Ovary (tissue), 9 donors: Measurements from ENCODE around the gene CSMD2. TPM values are rescaled to one million over a fixed set of nuclear protein-coding genes. Genes with fewer than 3 reads are reported as not detected.

Experiments used
- DNase-seq, 5 donors: peaks; one replicate each; pipeline ENCODE4 v3.0.0-alpha.2; 2019 to 2020
- H3K27ac ChIP-seq, 2 donors: fragments of 200-600 bp; one replicate each; pipeline versions ENCODE4 v1.5.1 to v1.8.0; 2019 to 2022
- H3K27me3 ChIP-seq: fragments of 200-600 bp; one replicate; pipeline ENCODE4 v1.8.0; 2022
- H3K36me3 ChIP-seq: fragments of 200-600 bp; sonication (generic); one replicate; pipeline ENCODE4 v1.5.1; 2019
- H3K4me1 ChIP-seq: one replicate; pipeline ENCODE4 v1.8.1; 2013; ENCODE audit warnings: mild to moderate bottlenecking, moderate library complexity; ENCODE audit not compliant: insufficient read depth
- H3K4me3 ChIP-seq: fragments of 200-600 bp; sonication (generic); one replicate; pipeline ENCODE4 v1.5.1; 2017
- H3K9me3 ChIP-seq, 2 donors: fragments of 200-600 bp in 1 of 2; sonication (generic) in 1 of 2; one replicate each; pipeline versions ENCODE4 v1.5.1 to v1.8.1; 2013 to 2019; ENCODE audit warnings: mild to moderate bottlenecking in 1 of 2, moderate library complexity in 1 of 2
- CTCF ChIP-seq, 3 donors: fragments of 450-650 bp in 2 of 3; fragments of 200-600 bp in 1 of 3; IDR thresholded peaks; one replicate each; pipeline versions ENCODE4 v1.5.1 to v1.8.0; 2016 to 2022; ENCODE audit warnings: antibody characterized with exemption in 3 of 3, mild to moderate bottlenecking in 1 of 3
- EP300 ChIP-seq: sonication (generic); formaldehyde crosslinking; IDR thresholded peaks from one replicate; pipeline ENCODE4 v1.6.1; 2017; ENCODE audit warnings: antibody characterized with exemption
- POLR2A ChIP-seq: fragments of 450-650 bp; IDR thresholded peaks from one replicate; pipeline ENCODE4 v1.6.1; 2017; ENCODE audit warnings: antibody characterized with exemption, mild to moderate bottlenecking, moderate library complexity
- WGBS, 3 donors: extraction: QIAGEN DNeasy Blood & Tissue Kit in 1 of 3; methylation state at CpG; one replicate each; pipeline versions ENCODE4 v1.1.5 to v1.1.7; 2013 to 2017; 5-methylcytosine and 5-hydroxymethylcytosine counted together
- intact Hi-C, 4 donors: fragments of 100-400 bp; cut with DNase I; formaldehyde crosslinking; loops; one replicate each; pipeline versions ENCODE4 v1.11.0 to v1.15.1; 2022 to 2023
- polyA plus RNA-seq, 2 donors: library from polyadenylated mRNA; stranded (reverse); fragments of 200-250 nt in 1 of 2; fragments of 350-450 nt in 1 of 2; fragmentation: Illumina TruSeq in 1 of 2; extraction: RNeasy Lipid Tissue Mini Kit (QIAGEN cat#74804) in 1 of 2; gene quantifications; one replicate each; pipeline ENCODE4 v1.2.3, GENCODE V29; 2013 to 2014
- total RNA-seq, 7 donors: library from RNA; depleted of rRNA in 2 of 7; stranded (reverse); fragments of >200 nt in 2 of 7; fragmentation: NEBNext Ultra II Directional in 3 of 7; extraction: Animal tissue kit (Norgen Biotek cat#: 25700) in 3 of 7; gene quantifications; one replicate each; pipeline versions ENCODE4 v1.1.0 to v1.2.4, GENCODE V29; 2016 to 2023
- donor health status: DM: no; HTN: no; CAD: no; lungs with moderate emphysema.
- donor health status: DM: no; HTN: no; CAD: no.
- donor health status: Bipolar disorder and iron deficiency.
- donor health status: DM: yes; HTN: yes; CAD: no.
- donor health status: DM: no; HTN: no; CAD: no.
- donor health status: DM: yes; HTN: yes; CAD: no.

CSMD2 gene
- total and polyA plus RNA-seq, 9 donors = 0.04 to 1.6 (median 0.18) TPM; not detected in 3

- intact Hi-C loops = no loop called here
- no peak for TF ChIP-seq EP300
- no peak for TF ChIP-seq POLR2A
- no peak for TF ChIP-seq CTCF (IDR thresholded peaks at IDR 0.05)
These were observed 604.4 kb downstream of the CSMD2 start for GRCh38 chr1:33560680-33561079.

GRCh38 chr1:33548721-33549120 is 616.3 kb downstream of the CSMD2 start:
- intact Hi-C loops = no loop called here
- Histone ChIP-seq H3K27ac (no peak overlapping the region), H3K36me3 (no peaks in the 10 kb centered on the region), H3K9me3 (peaks cover 0 to 7% of the 10 kb centered on the region in 2 donors), H3K27me3 (no peaks in the 10 kb centered on the region), H3K4me1 (no peaks in the 10 kb centered on the region), H3K4me3 (no peak overlapping the region)
- WGBS, 3 donors = 76 to 84% (median 81%) methylated on average over 2 of the region's 2 CpGs
- TF ChIP-seq EP300 (no peak), POLR2A (no peak), CTCF (IDR thresholded peaks at IDR 0.05) (no peak)
- DNase-seq = no peak

More at GRCh38 chr1:33560680-33561079, 604.4 kb downstream of the CSMD2 start:
- Histone ChIP-seq H3K4me1 (peaks cover 3% of the 10 kb centered on the region), H3K27me3 (no peaks in the 10 kb centered on the region), H3K27ac (no peak overlapping the region), H3K9me3 (no peaks in the 10 kb centered on the region), H3K36me3 (no peaks in the 10 kb centered on the region), H3K4me3 (no peak overlapping the region)
- WGBS, 3 donors = 92 to 94% (median 93%) methylated on average over 3 of the region's 3 CpGs
- DNase-seq = no peak

- Histone ChIP-seq H3K27me3 (no peaks in the 10 kb centered on the region), H3K4me1 (no peaks in the 10 kb centered on the region), H3K36me3 (no peaks in the 10 kb centered on the region), H3K27ac (no peak overlapping the region), H3K9me3 (peaks cover 0 to 7% of the 10 kb centered on the region in 2 donors), H3K4me3 (no peak overlapping the region)
- TF ChIP-seq CTCF (IDR thresholded peaks at IDR 0.05) (no peak), EP300 (no peak), POLR2A (no peak)
- intact Hi-C loops = no loop called here
- DNase-seq = no peak
- WGBS, 3 donors = 85 to 92% (median 88%) methylated on average over 2 of the region's 2 CpGs
These were observed 616.7 kb downstream of the CSMD2 start for GRCh38 chr1:33548319-33548718.

GRCh38 chr1:33547576-33547975 is 617.5 kb downstream of the CSMD2 start:
- no peak for TF ChIP-seq EP300
- no peak for TF ChIP-seq POLR2A
- TF ChIP-seq CTCF (IDR thresholded peaks at IDR 0.05) = no peak
- no peaks in the 10 kb centered on the region for H3K36me3 ChIP-seq
- intact Hi-C loops = no loop called here
- no peak for DNase-seq
- 52 to 62% (median 62%) methylated on average over 3 of the region's 3 CpGs for WGBS, 3 donors
- no peaks in the 10 kb centered on the region for H3K4me1 ChIP-seq
- H3K9me3 ChIP-seq = peaks cover 0 to 7% of the 10 kb centered on the region in 2 donors
- no peaks in the 10 kb centered on the region for H3K27me3 ChIP-seq
- H3K27ac ChIP-seq = no peak overlapping the region
- H3K4me3 ChIP-seq = no peak overlapping the region
